Islet precursor cell (in vitro differentiated cells): Measurements from ENCODE around the gene STARD10.

Source experiments
- DNase-seq: peaks from one replicate; pipeline ENCODE4 v3.0.0-alpha.2; 2018

STARD10 gene

DNA sequence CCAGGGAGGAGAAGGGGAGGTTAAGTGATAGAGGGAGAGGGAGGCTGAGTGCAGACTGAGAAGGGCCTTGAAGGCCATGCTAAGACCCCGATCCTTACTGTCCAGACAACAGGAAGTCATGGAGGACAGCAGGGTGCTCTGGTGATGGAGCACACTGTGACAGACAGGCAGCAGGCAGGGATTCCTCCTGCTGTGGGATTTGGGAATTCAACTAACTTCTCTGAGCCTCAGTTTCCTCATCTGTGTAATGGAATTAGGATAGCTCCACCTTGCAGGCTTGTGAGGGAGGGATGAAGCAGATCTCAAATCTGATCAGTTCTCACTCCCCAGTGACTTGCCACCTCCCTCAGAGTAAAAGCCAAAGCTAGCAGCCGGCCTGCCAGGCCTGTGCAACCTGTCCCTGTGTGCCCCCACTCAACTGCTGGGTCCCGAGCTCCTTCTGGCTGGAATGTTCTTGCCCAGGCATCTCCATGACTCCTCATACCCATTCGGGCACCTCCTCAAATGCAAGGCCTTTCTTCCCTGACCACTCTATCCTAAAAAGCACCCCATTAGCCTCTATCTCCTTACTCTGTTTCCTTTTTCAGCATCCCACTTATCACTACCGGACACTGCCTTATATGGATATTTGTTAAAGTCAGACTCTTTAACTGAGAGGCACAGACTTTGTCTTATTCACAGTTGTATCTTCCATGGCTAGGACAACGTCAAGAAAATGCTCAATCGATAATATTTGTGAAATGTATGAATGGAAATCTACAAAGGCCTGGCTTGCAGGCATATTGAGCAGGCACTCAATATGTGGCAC lies 51.1 kb downstream of the STARD10 start:
- DNase-seq, result no peak

DNA sequence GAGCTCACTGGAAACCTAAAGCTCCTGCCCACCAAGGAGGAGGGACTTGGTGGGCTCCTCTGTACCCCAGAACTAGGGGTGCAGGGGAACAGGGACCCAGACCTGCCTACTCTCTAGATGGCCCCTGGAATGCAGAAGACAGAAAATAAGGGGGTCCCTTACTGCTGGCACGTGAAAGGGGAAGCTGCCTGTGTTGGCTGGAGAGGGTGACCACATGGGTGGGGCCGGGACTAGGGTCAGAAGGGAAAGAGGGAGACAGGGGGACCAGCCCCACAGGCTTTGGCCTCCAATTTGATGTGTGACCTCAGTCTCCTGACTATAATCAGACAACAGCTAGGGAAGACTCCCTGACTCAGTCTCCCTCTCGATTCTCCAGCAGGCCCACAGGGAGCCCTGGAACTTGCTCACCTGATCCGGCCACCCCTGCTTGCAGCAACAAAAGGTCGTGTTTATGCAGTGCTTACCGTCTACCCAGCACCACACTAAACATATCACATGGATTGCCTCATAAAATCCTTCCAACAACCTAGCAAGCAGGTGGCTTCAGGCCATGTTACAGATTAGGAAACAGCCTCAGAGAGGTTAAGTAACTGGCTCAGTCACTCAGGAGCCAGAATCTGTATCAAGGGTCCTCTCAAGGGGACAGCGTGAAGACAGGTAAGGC lies 51.9 kb downstream of the STARD10 start:
- no peak for DNase-seq

DNA sequence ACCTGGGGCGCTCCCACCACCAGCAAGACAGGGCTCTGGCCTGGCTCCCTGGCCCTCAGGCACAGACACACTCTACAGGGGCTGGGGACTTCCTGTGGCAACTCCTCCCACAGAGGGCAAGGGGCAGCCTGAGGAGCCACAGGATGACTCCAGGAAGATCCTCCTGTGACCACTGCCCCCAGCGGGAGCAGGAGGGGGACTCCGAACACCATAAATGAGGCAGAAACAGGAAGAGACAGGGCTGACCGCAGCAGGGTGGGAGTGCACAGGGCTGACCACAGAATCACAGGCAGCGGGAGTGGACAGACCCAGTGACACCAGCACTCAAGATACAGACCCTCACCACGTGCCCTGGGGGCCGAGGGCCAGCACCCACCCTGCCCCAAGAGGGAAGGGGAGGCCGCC lies 52.4 kb downstream of the STARD10 start:
- DNase-seq, result peak; percentile 99

DNA sequence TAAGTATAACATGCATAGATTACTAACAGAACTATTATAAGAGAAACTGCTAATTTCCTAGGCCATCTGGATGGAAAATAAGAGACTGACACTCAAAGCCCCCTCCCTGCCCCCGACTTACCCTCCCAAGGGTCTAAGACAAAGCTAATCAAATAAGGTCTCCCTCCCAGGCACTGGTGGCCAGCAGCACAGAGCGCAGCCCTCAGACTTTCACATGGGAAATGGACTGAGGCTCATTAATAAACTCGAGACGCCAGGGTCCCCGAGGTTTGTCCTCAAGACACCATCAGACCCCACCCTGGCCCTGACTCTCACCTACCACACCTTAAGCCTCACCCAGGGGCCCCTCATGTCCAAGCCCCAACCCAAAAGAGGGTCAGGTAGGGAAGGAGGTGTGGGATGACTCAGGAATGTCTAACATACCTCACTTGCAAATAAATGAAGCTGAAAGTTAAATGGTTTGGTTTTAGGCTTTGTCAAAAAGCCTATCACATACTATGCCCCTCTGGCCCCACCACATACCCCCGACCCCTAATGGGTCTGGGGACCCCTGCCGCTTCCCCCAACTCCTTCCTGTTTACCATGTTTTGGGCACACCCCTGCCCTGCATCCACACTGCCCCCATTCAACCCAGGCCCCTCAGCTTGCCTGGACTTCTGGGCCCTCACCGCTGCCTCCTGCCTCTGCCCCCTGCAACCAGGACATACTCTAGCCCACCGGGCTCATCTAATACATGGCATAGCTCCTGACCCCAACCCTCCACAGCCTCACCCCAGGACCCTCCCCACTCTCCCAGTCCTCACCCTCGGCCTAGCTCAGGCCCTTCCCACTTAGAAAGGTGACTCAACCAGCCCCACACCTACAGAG lies 53.1 kb downstream of the STARD10 start:
- DNase-seq, result no peak

DNA sequence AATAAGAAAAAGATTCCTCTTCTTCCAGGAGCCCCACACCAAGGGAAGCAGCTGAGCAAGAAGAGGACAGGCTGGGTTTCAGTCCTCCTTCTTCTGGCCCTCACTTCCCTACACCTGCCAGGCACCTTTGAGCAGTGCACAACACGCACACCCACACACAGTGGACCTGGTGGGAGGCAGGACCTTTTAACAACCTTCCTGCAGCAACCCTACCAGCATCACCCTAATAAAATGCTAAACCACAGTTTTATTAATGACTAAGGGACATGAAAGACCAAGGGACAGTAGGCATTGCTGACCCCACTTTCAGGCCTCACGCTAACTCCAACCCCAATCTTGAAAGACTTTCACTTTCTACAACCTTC lies 53.8 kb downstream of the STARD10 start:
- no peak for DNase-seq

DNA sequence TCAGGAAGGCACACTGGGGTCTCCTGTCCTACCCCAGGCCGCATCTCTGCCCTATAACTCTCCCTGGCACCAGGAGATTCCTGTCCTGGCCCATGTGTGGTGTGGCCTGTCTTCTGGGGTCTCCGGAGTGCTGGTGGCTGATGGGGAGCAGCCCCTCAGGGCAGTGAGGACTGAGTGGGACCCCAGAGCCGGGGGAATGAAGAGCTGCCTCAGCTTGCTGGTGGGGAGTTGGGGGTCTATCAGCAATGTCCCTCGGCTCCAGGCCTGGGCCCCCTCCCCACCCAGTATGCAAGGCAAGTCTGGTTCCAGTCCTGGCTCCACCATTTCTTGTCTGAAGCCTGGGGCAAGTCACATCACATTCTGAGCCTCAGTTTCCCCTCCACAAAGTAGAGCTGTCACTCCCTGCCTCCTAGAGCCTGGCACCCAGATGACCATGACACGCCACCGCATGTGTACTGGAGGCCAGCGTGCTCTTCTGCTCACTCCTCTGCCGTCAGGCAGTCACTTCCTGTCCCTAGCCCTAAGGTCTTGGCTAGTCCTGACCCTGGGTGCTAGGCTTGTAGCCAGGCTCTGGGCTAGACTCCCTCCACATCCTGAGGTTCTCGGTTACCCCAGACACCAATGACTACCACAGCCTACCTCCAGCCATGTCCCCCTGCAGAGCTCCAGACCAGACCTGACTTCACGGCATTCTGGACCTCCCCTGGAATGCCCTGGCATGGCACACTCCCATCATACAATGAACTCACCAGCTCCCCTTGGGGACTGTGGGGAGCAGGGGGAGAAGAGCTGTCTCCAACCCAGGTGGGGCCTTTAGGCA lies 54.4 kb downstream of the STARD10 start:
- DNase-seq, result no peak

DNA sequence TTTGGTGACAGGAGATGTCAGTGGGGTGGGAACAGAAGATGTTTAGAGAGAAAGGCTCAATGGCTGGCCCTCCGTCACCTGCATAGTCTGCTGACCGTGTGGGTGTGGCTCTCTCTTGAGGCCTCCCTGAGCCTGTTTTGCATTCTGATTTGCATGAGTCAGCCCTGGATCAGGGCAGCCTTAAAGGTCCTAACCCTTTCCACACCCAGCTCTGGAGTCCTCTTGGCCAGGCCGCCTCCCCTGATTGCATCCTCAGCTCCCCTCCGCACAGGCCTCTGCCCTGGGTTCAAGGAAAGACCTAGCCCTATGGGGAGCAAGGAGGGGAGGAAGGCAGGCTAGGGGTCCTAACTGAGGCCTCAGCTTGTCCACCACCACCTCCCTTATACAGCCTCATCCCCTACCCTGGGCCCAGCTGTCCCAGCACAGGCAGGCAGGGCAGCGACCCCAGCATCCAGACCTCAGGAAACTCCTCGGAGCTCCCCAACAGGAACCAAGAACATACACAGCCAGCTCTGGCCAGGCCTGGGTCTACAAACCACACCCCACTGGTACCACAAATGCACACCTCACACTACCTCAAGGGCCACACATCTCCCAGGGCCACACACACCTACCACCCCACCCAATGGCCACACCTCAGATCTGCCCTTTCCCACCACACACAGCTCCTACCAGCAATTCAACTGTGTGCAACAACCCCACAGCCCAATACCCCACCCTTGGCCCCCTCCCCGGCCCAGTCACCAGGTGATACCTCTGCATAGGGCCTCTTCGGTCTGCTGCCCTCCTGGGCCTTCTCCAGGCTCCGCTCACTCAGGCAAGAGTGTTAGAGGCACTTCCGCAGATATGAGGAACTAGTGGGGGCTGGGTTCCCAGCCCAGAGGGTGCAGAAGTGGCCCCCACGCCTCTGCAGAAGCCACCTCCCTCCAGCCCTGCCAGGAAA lies 55.4 kb downstream of the STARD10 start:
- DNase-seq, result no peak

DNA sequence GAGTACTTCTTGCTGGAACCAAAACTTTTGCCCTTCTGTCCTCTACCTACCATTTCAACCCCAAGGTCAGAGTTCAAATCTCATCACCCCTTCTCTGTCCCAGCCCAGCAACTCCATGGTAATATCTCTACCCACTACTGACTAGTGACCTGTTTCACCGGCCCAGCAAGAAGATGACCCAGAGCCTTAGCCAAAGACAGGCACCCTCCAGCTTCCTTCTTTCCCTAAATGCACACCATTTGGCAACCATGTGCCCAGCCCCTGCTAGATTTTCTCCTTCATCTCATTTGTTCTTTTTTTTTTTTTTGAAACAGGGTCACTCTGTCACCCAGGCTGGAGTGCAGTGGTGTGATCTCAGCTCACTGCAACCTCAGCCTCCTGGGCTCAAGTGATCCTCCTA lies 56.5 kb downstream of the STARD10 start:
- DNase-seq, result no peak

DNA sequence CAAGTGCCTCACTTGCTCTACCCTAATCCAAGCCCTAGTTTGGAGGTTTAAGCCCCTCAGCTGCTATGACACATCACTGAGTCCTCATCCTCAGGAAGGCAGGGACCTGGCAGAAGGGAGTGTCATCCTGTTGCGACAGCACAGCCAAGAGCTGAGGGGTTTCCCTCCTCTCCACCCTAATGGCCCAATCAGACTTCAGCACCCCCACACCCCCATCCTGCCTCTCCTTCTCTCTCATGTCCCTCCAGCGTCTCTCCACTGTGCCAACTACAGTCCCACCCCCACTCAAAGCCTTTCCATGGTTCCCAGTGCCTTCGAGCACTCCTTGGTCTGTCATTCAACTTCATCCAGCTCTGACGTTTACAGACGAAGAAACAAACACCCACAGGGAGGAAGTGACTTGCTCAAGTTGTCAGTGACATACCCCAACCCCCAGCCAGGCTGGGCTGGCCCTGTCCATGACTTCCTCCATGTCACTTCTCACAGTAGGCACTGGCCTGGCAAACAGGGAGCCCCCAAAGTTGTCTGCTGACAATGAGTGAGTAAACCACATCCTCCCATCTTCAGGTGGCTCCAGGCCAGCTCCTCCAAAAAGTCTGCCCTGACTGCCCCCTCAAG lies 57.3 kb downstream of the STARD10 start:
- peak; percentile 78 for DNase-seq

DNA sequence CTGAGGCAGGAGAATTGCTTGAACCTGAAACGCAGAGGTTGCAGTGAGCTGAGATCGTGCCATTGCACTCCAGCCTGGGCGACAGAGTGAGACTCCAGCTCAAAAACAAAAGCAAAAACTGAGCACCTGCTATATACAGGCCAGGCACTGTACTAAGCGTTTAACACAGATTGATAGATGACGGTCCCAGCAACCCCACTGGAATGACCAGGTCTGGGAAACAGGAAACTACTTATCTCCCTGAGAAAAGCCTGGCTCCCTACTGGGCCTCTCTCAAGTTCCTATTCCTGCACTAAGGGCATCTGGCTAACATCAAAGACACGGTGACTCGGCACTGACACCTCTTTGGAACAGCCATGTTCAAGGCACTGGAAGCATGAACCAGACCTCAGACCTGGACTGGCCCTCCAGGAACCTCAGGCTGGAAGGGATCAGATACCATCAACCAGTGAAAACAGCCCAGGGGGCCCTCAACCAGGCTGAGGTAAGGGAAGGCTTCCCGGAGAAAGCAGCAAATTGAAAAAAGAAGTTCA lies 58.3 kb downstream of the STARD10 start:
- DNase-seq, result peak; percentile 99

DNA sequence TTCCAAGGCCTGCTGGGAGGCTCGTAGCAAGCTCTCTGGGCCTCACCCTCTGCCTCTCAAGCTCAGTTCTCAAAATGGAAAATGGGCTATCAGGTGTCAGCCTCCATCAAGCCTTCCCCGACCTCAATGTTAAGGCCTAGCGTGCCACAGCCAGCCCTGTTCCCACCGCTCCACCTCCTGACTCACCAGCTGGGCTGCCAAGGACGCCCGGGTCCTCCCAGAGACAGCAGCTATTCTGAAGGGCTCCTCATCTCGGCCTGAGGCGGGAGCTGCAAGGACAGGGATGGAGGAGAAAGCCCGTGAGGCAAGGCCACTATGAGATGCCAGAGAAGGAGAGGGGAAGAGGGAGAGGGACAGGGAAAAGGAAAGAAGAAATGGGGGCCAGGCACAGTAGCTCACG lies 61.5 kb downstream of the STARD10 start:
- no peak for DNase-seq

DNA sequence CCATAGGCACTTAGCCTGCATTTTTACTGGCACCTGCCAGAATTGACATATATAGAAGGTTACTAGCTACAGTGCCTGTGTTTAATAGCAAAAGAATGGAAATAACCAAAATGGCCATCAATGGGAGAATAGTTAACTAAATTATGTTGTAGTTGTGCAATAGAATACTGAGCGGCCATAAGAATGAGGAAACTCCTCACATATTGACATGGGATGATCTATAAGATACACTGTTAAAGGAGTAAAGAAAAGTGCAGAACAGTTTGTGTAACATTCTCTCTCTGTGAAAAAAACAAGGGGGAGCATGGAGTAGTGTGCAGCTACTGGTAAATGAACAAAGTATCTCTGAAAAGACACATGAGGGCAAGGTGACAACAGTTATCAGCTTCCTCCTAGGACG lies 63.1 kb downstream of the STARD10 start:
- DNase-seq, result no peak

DNA sequence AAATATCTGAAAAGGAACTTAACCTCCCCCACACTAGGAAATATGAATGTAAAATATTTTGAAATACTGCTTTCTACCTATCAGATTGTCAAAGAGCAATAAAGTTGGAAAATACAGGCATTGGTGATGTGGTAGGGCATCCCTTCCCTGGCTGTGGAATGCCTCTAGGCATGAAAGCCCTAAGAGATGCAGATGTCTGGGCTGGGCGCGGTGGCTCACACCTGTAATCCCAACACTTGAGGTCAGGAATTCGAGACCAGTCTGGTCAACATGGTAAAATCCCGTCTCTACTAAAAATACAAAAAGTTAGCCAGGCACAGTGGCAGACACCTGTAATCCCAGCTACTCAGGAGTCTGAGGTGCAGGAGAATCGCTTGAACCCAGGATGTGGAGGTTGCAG lies 63.6 kb downstream of the STARD10 start:
- DNase-seq, result no peak

DNA sequence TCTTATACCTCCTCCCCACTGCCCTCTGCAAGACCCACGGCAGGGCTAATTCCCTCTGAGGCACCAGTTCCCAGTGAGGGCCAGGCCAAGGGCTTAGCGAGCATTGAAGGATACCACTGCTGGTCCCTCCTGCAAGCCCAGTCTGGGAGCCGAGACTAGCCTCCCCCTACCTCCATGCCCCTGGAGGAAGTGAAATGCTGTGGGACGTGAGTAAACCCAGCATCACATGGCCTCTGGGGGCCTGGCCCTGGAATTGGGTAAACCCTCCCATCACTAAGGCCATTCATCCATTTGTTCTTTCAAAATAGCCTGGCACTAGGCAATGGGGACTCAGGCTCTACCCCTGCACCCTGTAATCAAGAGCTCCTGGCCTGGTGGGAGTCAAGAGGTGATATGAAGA lies 66.3 kb downstream of the STARD10 start:
- DNase-seq, result no peak

DNA sequence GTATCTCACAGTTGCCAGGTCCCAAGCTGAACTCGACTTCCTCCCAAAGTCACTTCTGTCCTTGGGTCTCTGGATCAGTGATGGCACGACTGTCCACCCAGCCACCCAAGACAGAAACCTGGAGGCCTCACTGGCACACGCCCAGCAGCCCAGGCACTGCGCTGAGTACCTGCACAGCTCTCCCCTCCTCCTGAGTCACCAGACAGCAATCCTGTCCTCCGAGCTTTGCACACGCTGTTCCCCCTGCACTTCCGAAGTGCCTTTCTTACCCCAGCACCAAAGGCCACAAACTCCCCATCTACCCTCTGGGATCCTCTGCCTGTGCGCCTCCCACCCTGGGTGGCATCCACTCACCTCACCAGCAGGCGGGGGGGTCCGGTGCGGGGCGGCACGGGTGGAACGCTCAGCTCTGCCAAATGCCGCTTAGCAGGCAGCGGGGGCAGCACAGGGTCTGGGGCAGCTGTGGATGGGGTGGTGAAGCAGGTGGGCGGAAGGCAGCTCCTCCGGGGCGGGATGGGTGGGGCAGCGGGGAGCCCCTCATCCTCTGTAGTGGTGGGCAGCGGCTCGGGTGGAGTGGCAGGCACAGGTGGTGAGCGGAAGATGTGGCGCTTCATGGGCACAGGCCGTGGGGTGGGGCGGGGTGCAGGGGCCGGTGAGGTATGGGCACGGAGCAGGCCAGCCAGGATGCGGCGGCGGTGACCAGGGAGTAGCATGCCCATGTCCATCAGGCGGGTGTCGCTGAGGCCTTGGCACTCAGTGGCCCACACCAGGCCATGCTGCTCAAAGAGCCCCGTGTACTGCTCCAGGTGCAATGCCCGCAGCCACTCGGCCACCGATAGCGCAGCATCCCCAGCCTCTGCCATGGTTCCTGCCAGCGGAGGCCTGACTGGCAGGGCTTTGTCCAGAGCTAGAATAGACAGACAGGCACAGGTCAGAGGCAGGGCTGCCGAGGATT lies 67.3 kb downstream of the STARD10 start:
- DNase-seq, result no peak

DNA sequence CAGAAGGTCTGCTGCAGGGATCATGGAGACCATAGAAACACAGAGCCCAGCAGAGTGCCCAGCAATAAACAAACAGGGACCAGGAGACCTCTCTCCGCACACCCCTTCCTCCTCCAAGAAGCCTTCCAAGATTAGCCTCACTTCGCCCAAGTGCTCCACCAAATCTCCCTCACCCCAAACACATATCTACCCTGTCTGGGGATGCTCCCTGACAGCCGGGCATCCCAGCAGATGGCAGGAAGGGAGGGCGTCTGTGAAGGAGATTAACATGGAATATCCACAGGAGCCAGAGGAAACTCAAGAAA lies 68.2 kb downstream of the STARD10 start:
- no peak for DNase-seq

DNA sequence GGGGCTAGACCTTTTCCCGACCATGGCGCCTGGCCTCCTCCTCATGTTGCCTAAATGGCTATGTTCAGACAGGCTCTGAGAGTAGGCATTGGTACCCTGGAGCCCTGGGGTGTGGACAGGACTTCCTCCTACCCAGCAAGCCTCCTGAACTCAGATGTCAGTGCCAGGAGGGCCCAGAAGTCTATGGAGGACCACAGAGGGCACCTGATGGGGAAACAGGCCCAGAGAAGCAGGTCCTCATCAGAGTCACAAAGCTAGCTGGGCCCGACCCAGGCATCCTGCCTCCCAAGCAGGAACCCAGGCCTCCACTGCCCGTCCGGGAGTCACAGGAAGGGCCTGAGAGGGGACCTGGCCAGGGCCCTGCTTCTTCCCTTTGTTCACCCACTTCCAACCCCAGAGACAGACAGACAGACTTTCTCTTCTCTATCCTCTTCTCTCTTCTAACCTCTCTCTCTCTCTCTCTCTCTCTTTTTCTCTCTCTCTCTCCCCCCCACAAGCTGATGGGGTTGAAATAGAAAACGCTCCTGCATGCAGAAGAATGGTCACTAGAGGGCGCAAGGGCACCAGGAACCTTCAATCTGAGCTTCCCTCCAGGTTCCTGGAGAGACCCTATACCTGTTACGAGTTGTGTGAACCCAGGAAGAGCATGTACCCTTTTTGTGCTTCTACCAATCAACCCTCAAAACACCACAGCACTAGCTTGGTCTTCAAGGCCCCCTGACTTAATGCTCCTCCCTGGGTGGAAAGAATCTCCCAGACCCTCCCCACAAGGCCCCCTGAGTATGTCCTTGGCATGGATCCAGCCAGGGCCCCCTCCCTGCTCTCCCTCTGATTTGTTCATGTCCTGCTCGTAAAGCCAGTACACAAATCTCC lies 68.8 kb downstream of the STARD10 start:
- DNase-seq, result peak; percentile 83

DNA sequence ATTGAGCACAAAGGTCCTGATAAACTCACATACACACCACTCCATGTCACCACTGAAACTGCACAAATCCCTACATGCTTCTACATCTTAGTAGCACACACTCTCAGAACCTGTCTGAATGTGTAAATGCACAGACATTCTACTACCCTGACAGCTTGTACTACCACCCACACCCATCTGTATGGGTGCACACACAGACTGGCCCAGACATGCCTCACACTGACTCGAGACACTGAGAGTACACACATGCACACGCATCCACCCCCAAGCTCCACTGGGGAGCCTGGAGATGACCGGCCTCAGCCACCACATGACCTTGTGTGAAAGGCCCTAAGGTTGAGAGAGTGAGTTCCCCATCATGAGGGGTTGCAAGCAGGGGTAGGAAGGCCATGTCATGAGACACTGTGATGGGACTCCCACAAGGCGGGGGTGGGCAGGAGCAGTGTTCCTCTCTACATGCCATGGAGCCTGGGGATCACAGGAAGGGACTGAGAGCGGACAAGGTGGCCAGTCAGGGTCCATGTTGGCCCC lies 69.8 kb downstream of the STARD10 start:
- no peak for DNase-seq

DNA sequence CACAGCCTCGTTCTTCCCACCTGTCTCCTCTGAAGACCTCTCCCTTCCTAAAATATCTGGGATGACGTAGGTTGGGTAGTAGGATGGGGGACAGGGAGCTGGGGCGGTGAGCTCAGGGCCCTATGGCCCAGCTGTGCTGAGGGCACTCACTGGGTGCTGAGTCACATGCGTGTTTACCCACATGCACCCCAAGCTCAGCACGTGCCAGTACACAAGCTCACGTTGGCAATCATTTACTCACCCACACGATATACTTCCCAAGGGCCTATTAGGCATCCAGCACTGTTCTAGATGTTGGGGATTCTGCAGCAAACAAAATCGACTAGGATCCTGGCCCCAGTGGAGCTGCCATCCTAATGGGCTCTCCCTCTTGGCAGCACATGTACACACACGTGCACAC lies 70.3 kb downstream of the STARD10 start:
- DNase-seq, result no peak
